SU-DHL-6 (cell line): ENCODE measurements around the gene CDH13.

Experiments used
- H2AFZ ChIP-seq: fragments of 200-600 bp; sonication (generic); 2 replicates; pipeline ENCODE4 v1.6.1; 2014; ENCODE audit warnings: low read depth, mild to moderate bottlenecking, moderate library complexity, mixed read lengths, antibody characterized with exemption, low read length; ENCODE audit not compliant: severe bottlenecking
- H3F3A ChIP-seq: fragments of 200-600 bp; shearing (Covaris generic); 2 replicates; pipeline ENCODE4 v1.6.0; 2016; ENCODE audit warnings: antibody characterized with exemption, mild to moderate bottlenecking; ENCODE audit not compliant: insufficient read depth
- H3K27ac ChIP-seq: fragments of 200-600 bp; sonication (generic); 2 replicates; pipeline ENCODE4 v1.5.1; 2016; ENCODE audit warnings: low read depth, mild to moderate bottlenecking, low read length, moderate library complexity, mixed read lengths
- H3K27me3 ChIP-seq: fragments of 200-600 bp; sonication (generic), shearing (Covaris generic); 2 replicates; pipeline ENCODE4 v1.6.0; 2014; ENCODE audit warnings: mild to moderate bottlenecking, low read length
- H3K36me3 ChIP-seq: fragments of 200-600 bp; sonication (generic); 2 replicates; pipeline ENCODE4 v1.6.1; 2014; ENCODE audit warnings: mild to moderate bottlenecking, low read length, mixed read lengths
- H3K4me2 ChIP-seq: fragments of 300-600, 200-600 bp; shearing (Covaris generic), sonication (generic); 2 replicates; pipeline ENCODE4 v1.6.0; 2014; ENCODE audit warnings: low read length, low read depth, mild to moderate bottlenecking; ENCODE audit not compliant: poor library complexity, severe bottlenecking
- H3K4me3 ChIP-seq: fragments of 200-600 bp; sonication (generic); 2 replicates; pipeline ENCODE4 v1.5.1; 2014; ENCODE audit warnings: antibody characterized with exemption, low read length, mild to moderate bottlenecking, mixed read lengths; ENCODE audit not compliant: insufficient read depth, poor library complexity, severe bottlenecking
- H3K79me2 ChIP-seq: fragments of 200-600 bp; sonication (generic); 2 replicates; pipeline ENCODE4 v1.6.1; 2014; ENCODE audit warnings: mild to moderate bottlenecking, low read length, moderate library complexity; ENCODE audit not compliant: insufficient read depth
- H3K9ac ChIP-seq: fragments of 200-600 bp; sonication (generic); 2 replicates; pipeline ENCODE4 v1.7.0; 2014; ENCODE audit warnings: mild to moderate bottlenecking, low read length
- H3K9me2 ChIP-seq: fragments of 200-600 bp; sonication (generic); replicated peaks from 2 replicates; pipeline ENCODE4 v1.6.1; 2014; ENCODE audit warnings: low read length; ENCODE audit not compliant: insufficient read depth
- H3K9me3 ChIP-seq: fragments of 200-600 bp; sonication (generic); 2 replicates; pipeline ENCODE4 v1.6.1; 2014; ENCODE audit warnings: low read length, mixed read lengths; ENCODE audit not compliant: insufficient read depth
- H4K20me1 ChIP-seq: fragments of 200-600 bp; sonication (generic); 2 replicates; pipeline ENCODE4 v1.6.1; 2014; ENCODE audit warnings: low read depth, mild to moderate bottlenecking, antibody characterized with exemption, low read length, moderate library complexity, mixed read lengths
- EZH2phosphoT487 ChIP-seq: fragments of 200-600 bp; sonication (generic), shearing (Covaris generic); conservative IDR thresholded peaks from 2 replicates; pipeline ENCODE4 v1.6.1; 2018; ENCODE audit warnings: mild to moderate bottlenecking, antibody characterized with exemption, low read length, moderate library complexity, mixed read lengths
- TF ChIP-seq, protein P1 (sequence below): fragments of 200-600 bp; sonication (generic); IDR thresholded peaks from one replicate; pipeline ENCODE4 v1.5.1; 2017; ENCODE audit warnings: antibody characterized with exemption, mild to moderate bottlenecking, low read length, moderate library complexity; ENCODE audit not compliant: insufficient read depth, poor library complexity, severe bottlenecking

Gene CDH13

DNA sequence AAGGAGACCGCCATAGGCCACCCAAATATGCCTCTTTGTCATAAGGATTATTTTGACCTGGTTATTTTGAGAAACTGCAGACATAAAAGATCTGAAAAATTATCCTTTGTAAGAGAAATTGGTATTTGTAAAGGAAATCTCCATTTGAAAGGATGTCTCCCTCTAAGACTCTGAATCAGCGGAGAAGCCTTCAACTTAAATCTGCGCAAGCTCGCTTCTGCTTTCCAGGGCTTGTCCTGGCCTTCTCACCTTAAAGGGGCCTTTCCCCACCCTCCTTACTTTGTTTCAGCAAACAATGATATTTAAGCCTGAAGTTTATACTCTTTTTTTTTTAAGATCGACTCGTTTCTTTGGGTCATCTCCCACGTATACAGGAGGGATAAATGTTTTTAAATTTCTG, 1215.5 kb downstream of the CDH13 start:
- H3K27ac ChIP-seq: no peak overlapping the region
- H3K36me3 ChIP-seq: no peaks in the 10 kb centered on the region
- no peak overlapping the region for H3K4me3 ChIP-seq
- H3K9ac ChIP-seq: no peak overlapping the region
- H3K79me2 ChIP-seq: no peaks in the 10 kb centered on the region
- no peaks in the 10 kb centered on the region for H3F3A ChIP-seq
- H3K9me2 ChIP-seq: no peaks in the 10 kb centered on the region
- no peaks in the 10 kb centered on the region for H3K27me3 ChIP-seq
- H3K4me2 ChIP-seq: no peak overlapping the region
- H4K20me1 ChIP-seq: no peaks in the 10 kb centered on the region
- TF ChIP-seq EZH2phosphoT487: no peak
- TF ChIP-seq, protein P1, sequence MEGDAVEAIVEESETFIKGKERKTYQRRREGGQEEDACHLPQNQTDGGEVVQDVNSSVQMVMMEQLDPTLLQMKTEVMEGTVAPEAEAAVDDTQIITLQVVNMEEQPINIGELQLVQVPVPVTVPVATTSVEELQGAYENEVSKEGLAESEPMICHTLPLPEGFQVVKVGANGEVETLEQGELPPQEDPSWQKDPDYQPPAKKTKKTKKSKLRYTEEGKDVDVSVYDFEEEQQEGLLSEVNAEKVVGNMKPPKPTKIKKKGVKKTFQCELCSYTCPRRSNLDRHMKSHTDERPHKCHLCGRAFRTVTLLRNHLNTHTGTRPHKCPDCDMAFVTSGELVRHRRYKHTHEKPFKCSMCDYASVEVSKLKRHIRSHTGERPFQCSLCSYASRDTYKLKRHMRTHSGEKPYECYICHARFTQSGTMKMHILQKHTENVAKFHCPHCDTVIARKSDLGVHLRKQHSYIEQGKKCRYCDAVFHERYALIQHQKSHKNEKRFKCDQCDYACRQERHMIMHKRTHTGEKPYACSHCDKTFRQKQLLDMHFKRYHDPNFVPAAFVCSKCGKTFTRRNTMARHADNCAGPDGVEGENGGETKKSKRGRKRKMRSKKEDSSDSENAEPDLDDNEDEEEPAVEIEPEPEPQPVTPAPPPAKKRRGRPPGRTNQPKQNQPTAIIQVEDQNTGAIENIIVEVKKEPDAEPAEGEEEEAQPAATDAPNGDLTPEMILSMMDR: no peak
- H2AFZ ChIP-seq: no peak overlapping the region
- no peaks in the 10 kb centered on the region for H3K9me3 ChIP-seq

DNA sequence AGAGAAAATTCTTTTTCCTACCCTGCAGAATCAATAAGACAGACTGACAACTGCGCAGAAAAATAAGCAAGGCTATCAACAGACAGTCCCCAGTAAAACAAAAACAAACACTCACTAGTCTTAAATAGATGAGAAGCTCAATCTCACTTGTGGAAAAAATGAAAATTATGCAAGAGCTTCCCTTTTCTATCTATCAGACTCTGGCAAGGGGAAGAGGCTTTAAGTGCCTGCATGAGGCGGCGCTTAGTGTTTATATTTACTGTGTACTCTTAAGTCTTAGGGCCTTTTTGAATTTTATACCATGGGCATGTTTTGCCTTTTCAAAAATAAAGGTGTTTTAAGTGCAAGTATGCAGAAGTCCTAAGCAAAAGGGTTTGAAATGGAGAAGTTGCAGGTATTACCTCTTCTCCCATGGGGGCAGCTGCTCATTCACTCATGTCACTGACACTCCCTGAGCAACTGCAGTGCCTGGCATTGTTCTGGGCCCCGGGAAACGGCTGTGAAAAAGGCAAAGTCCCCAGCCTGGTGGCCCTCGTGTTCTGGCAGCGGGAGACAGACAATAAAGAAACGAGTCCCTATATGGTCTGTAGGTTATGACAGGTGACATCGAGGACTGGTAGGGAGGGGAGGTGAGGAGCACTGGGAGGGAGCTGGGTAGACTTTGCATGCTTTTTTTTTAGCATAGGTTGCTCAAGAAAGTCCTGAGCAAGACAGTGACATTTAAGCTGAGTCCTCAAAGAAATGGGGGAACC, 1216.2 kb downstream of the CDH13 start:
- no peaks in the 10 kb centered on the region for H3K9me2 ChIP-seq
- H3K9me3 ChIP-seq: no peaks in the 10 kb centered on the region
- H2AFZ ChIP-seq: no peak overlapping the region
- H3K27ac ChIP-seq: no peak overlapping the region
- H3K4me3 ChIP-seq: no peak overlapping the region
- H3K79me2 ChIP-seq: no peaks in the 10 kb centered on the region
- no peak overlapping the region for H3K4me2 ChIP-seq
- H3K36me3 ChIP-seq: no peaks in the 10 kb centered on the region
- H3F3A ChIP-seq: no peaks in the 10 kb centered on the region
- H4K20me1 ChIP-seq: no peaks in the 10 kb centered on the region
- H3K9ac ChIP-seq: no peak overlapping the region
- TF ChIP-seq, protein P1: no peak
- no peak for TF ChIP-seq EZH2phosphoT487
- no peaks in the 10 kb centered on the region for H3K27me3 ChIP-seq

DNA sequence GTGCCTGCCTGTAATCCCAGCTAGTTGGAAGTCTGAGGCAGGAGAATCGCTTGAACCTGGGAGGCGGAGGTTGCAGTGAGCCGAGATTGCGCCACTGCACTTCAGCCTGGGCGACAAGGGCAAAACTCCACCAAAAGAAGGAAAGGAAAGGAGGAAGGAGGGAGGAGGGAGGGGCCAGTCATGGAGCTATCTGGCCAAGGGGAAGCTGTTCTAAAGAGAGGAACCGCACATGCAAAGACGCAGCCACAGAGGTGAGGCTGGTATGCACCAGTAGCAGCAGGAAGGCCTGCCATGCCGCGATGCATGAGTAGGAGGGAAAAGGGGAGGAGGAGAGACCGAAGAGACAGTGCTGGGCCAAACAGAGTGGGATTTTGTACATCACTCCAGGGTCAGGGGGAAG, 1216.9 kb downstream of the CDH13 start:
- Histone ChIP-seq H3K9ac (no peak overlapping the region), H2AFZ (no peak overlapping the region), H3F3A (no peaks in the 10 kb centered on the region), H3K4me3 (no peak overlapping the region), H3K27me3 (no peaks in the 10 kb centered on the region), H3K27ac (no peak overlapping the region), H4K20me1 (no peaks in the 10 kb centered on the region), H3K36me3 (no peaks in the 10 kb centered on the region), H3K9me3 (no peaks in the 10 kb centered on the region), H3K4me2 (no peak overlapping the region), H3K79me2 (no peaks in the 10 kb centered on the region), H3K9me2 (no peaks in the 10 kb centered on the region)
- no peak for TF ChIP-seq EZH2phosphoT487
- TF ChIP-seq, protein P1: no peak
